Neural progenitor cell (in vitro differentiated cells): Measurements from ENCODE around the gene ANO4.

ENCODE experiments used
- EZH2 ChIP-seq: fragments of 200-600 bp; sonication (generic); IDR thresholded peaks from 2 replicates; pipeline ENCODE4 v1.6.1; 2017; ENCODE audit warnings: antibody characterized with exemption, mild to moderate bottlenecking, moderate library complexity
- EZH2phosphoT487 ChIP-seq: fragments of 200-600 bp; sonication (generic); IDR thresholded peaks from 2 replicates; pipeline ENCODE4 v1.6.1; 2017; ENCODE audit warnings: antibody characterized with exemption
- TF ChIP-seq, protein P1 (sequence below): fragments of 200-600 bp; sonication (generic); IDR thresholded peaks from 2 replicates; pipeline ENCODE4 v1.5.1; 2017; ENCODE audit warnings: antibody characterized with exemption, mild to moderate bottlenecking

DNA sequence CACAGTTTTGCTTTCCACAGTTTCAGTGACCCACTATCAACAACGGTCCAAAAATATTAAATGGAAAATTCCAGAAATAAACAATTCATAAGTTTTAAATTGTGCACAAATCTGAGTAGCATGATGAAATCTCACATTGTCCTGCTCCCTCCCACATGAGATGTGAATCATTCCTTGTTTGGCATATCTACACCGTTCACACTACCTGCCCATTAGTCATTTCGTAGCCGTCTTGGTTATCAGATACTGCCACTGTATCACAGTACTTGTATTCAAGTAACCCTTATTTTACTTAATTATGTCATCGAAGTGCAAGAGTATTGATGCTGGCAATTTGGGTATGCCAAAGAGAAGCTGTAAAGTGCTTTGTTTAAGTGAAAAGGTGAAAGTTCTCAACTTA lies 270.1 kb downstream of the ANO4 start:
- TF ChIP-seq, protein P1, sequence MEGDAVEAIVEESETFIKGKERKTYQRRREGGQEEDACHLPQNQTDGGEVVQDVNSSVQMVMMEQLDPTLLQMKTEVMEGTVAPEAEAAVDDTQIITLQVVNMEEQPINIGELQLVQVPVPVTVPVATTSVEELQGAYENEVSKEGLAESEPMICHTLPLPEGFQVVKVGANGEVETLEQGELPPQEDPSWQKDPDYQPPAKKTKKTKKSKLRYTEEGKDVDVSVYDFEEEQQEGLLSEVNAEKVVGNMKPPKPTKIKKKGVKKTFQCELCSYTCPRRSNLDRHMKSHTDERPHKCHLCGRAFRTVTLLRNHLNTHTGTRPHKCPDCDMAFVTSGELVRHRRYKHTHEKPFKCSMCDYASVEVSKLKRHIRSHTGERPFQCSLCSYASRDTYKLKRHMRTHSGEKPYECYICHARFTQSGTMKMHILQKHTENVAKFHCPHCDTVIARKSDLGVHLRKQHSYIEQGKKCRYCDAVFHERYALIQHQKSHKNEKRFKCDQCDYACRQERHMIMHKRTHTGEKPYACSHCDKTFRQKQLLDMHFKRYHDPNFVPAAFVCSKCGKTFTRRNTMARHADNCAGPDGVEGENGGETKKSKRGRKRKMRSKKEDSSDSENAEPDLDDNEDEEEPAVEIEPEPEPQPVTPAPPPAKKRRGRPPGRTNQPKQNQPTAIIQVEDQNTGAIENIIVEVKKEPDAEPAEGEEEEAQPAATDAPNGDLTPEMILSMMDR, result no peak
- TF ChIP-seq EZH2 (no peak), EZH2phosphoT487 (no peak)
